ENCODE measurements around the gene WDPCP. TPM values are rescaled to one million over a fixed set of nuclear protein-coding genes. Genes with fewer than 3 reads are reported as not detected.

Gene WDPCP
- total and polyA plus RNA-seq, 2 of the 8 experiments (the other 6 are each of a cell fraction or from before 2014, with no cell fraction given) = 9.3 to 25.8 TPM

DNA sequence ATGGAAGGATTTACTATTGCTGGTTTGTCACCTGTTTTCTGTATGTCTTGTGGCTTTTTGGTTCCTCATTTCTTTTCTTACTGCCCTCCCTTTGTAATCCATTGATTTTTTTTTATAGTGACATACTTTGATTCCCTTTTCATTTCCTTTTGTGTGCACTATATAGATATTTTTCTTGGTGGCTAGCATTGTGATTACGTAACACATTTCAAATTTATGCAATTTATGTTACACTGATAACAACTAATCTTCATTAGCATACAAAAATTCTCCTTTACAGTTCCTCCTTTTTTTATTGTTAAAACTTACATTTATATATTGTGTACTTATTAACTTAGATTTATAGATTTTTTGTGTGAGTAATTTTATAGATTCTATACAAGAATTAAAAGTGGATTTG, 457.1 kb downstream of the WDPCP start:
- H3K23ac ChIP-seq (ENCODE audit: insufficient read length) = no peak overlapping the region
- FAIRE-seq = no peak
- ChIA-PET CTCF (ENCODE audit: partially characterized antibody) (no interaction called here), POLR2A (ENCODE audit: partially characterized antibody) (no interaction called here)
- H3K56ac ChIP-seq (replicated peaks; ENCODE audit: insufficient read length, low read depth, low read length) = no peak overlapping the region
- TF ChIP-seq SIX5 (IDR thresholded peaks at IDR 0.05; ENCODE audit: low read depth, low read length) (no peak), JUND (IDR thresholded peaks at IDR 0.05; ENCODE audit: low read length) (no peak), CTBP2 (IDR thresholded peaks at IDR 0.05; ENCODE audit: borderline replicate concordance, insufficient read depth, insufficient read length, low read length) (no peak), KDM1A (IDR thresholded peaks at IDR 0.05; ENCODE audit: borderline replicate concordance, low read length) (no peak), TBP (IDR thresholded peaks at IDR 0.05; ENCODE audit: low read depth, low read length) (no peak), CREB1 (IDR thresholded peaks at IDR 0.05) (no peak), ASH2L (IDR thresholded peaks at IDR 0.05; ENCODE audit: low read length) (no peak), KDM4A (IDR thresholded peaks at IDR 0.05; ENCODE audit: low read depth, low read length, severe bottlenecking) (no peak), GTF2F1 (IDR thresholded peaks at IDR 0.05; ENCODE audit: borderline replicate concordance, low read depth, low read length) (no peak), SRF (IDR thresholded peaks at IDR 0.05; ENCODE audit: low read depth, low read length) (no peak)
- H4K5ac ChIP-seq (ENCODE audit: insufficient read length, low read depth, low read length) = no peak overlapping the region
- H3K4ac ChIP-seq (replicated peaks; ENCODE audit: insufficient read length, low read depth, low read length) = no peak overlapping the region
- no peak overlapping the region for H2BK12ac ChIP-seq (ENCODE audit: low read depth, low read length)
- H3K23me2 ChIP-seq (ENCODE audit: low read depth, low read length) = no peaks in the 10 kb centered on the region
- no peak overlapping the region for H2AFZ ChIP-seq (ENCODE audit: low read length)
- H3K9me3 ChIP-seq (ENCODE audit: insufficient read depth in 2 of 2, low read depth in 1 of 2, low read length in 1 of 2) = peaks cover 2 to 4% of the 10 kb centered on the region in 2 experiments; a peak in 3 of 4 replicates
- no peak overlapping the region for H4K91ac ChIP-seq (replicated peaks; ENCODE audit: insufficient read length, low read length)
- H3K4me3 ChIP-seq (ENCODE audit: extremely low read depth in 1 of 4, insufficient read depth in 2 of 4, low read depth in 3 of 4, low read length in 4 of 4) = no peak overlapping the region
- no peak overlapping the region for H2AK5ac ChIP-seq (ENCODE audit: low read depth, low read length)
- H2BK20ac ChIP-seq (ENCODE audit: low read length) = no peak overlapping the region
- no peaks in the 10 kb centered on the region for H4K20me1 ChIP-seq (replicated peaks in 1 of 2; ENCODE audit: control insufficient read depth in 1 of 2, insufficient read depth in 2 of 2, low read length in 2 of 2)
- no peak overlapping the region for H3K4me2 ChIP-seq (ENCODE audit: insufficient read depth in 1 of 2, low read depth in 2 of 2, low read length in 2 of 2)
- 86% methylated on average over 1 of the region's 1 CpG; no CpG with 5 or more reads in 1 of the 2 experiments for WGBS, 2 experiments (ENCODE audit: extremely low coverage in 1 of 2, insufficient coverage in 1 of 2, insufficient read length in 1 of 2, insufficient replicate concordance in 2 of 2, low coverage in 1 of 2, low lambda C conversion rate in 2 of 2, missing lambda C conversion rate in 1 of 2)
- H2BK15ac ChIP-seq (ENCODE audit: low read length) = no peak overlapping the region
- H3K79me1 ChIP-seq (ENCODE audit: low read depth, low read length) = no peaks in the 10 kb centered on the region
- H2BK120ac ChIP-seq (replicated peaks; ENCODE audit: low read depth, low read length) = no peak overlapping the region
- no peak for DNase-seq (ENCODE audit: low read depth in 1 of 2, low spot score in 2 of 2)
- H3K27ac ChIP-seq (ENCODE audit: low read depth, low read length) = no peak overlapping the region
- H3K27me3 ChIP-seq (replicated peaks in 1 of 4; ENCODE audit: control insufficient read depth in 3 of 4, extremely low read depth in 1 of 4, insufficient read depth in 3 of 4, low read length in 3 of 4) = no peaks in the 10 kb centered on the region
- peaks cover 0 to 4% (median 0%) of the 10 kb centered on the region in 4 experiments; a peak in 2 of 8 replicates for H3K36me3 ChIP-seq (ENCODE audit: control insufficient read depth in 2 of 4, insufficient read depth in 4 of 4, low read length in 3 of 4)
- H3K18ac ChIP-seq (ENCODE audit: extremely low read depth, low read length) = no peak overlapping the region
- H3K79me2 ChIP-seq (ENCODE audit: control insufficient read depth in 1 of 2, insufficient read depth in 2 of 2, low read length in 2 of 2) = no peaks in the 10 kb centered on the region
- no peak overlapping the region for H4K8ac ChIP-seq (ENCODE audit: extremely low read depth, insufficient read depth, low read length)
- no peak overlapping the region for H3K9ac ChIP-seq (replicated peaks in 1 of 4; ENCODE audit: extremely low read depth in 1 of 4, low read depth in 3 of 4, low read length in 3 of 4)
- H3K4me1 ChIP-seq (replicated peaks in 1 of 4; ENCODE audit: control insufficient read depth in 3 of 4, insufficient read depth in 4 of 4, low read length in 3 of 4) = no peaks in the 10 kb centered on the region
- no peak overlapping the region for H2BK5ac ChIP-seq (ENCODE audit: low read depth, low read length)
- H3K14ac ChIP-seq (ENCODE audit: insufficient read length) = no peak overlapping the region
